ENCODE results near the gene PCARE. TPM values are rescaled to one million over a fixed set of nuclear protein-coding genes. Genes with fewer than 3 reads are reported as not detected.

PCARE gene
- total and polyA plus RNA-seq, 7 donors, result 0.02 to 1.0 (median 0.39) TPM

DNA sequence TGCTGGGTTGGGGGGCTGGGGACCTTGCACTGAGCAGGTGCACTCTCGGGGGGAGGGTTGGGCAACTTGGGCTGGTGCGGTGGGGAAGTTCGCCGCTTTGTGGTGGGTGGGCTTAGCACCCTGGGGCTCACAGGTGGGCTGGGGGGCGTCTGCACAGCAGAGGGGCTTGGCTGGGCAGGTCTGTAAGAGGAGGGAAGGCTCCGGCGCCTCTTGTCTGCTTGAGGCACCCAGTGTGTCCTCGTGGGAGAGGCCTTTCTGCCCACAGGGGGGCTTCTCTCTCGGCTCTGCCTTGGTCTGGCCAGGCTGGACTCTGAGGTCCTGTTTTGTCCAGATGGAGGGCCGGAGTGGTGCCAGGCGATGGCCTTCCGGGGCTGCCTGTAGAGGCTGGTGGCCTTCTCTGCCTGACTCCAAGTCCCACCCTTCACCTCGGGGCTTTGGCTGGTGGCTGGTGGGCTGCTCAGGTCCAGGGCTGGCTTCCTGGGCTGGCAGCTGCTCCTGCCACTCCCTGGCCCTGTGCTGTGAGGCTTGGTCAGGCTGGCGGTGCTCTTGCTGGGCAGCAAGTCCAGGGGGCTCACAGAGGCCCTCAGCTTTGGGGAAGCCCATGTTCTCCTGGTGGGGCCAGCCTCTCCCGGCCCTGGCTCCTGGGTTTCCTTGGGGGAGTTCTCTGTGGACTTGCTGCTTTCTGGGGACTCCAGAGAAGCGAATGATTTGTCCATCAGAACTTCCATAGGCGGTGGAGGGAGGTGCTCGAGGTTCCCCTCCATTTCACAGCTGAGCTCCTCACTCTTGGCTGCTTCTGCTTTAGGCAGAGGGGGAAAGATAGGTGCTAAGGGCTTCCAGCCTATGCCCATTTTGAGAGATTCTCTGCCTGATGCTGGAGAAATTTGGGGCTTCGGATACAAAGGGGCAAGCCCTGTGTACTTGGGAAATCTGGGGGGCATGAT is 3.0 kb downstream of the PCARE start:
- ATAC-seq, result no peak
- Histone ChIP-seq H3K4me1 (no peaks in the 10 kb centered on the region), H3K9me3 (no peaks in the 10 kb centered on the region), H3K4me3 (no peak overlapping the region), H3K27me3 (ENCODE audit: insufficient read depth in 3 of 3, low read length in 2 of 3) (no peaks in the 10 kb centered on the region), H3K27ac (no peak overlapping the region), H3K36me3 (ENCODE audit: insufficient read depth in 1 of 2, low read depth in 1 of 2) (no peaks in the 10 kb centered on the region)
- WGBS, 3 donors, result 81 to 86% (median 82%) methylated on average over 18 to 19 of the region's 19 CpGs
- DNase-seq, result no peak
- TF ChIP-seq, protein P1, sequence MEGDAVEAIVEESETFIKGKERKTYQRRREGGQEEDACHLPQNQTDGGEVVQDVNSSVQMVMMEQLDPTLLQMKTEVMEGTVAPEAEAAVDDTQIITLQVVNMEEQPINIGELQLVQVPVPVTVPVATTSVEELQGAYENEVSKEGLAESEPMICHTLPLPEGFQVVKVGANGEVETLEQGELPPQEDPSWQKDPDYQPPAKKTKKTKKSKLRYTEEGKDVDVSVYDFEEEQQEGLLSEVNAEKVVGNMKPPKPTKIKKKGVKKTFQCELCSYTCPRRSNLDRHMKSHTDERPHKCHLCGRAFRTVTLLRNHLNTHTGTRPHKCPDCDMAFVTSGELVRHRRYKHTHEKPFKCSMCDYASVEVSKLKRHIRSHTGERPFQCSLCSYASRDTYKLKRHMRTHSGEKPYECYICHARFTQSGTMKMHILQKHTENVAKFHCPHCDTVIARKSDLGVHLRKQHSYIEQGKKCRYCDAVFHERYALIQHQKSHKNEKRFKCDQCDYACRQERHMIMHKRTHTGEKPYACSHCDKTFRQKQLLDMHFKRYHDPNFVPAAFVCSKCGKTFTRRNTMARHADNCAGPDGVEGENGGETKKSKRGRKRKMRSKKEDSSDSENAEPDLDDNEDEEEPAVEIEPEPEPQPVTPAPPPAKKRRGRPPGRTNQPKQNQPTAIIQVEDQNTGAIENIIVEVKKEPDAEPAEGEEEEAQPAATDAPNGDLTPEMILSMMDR (IDR thresholded peaks at IDR 0.05), result no peak
- intact Hi-C loops (cut with DNase I), result no loop called here

DNA sequence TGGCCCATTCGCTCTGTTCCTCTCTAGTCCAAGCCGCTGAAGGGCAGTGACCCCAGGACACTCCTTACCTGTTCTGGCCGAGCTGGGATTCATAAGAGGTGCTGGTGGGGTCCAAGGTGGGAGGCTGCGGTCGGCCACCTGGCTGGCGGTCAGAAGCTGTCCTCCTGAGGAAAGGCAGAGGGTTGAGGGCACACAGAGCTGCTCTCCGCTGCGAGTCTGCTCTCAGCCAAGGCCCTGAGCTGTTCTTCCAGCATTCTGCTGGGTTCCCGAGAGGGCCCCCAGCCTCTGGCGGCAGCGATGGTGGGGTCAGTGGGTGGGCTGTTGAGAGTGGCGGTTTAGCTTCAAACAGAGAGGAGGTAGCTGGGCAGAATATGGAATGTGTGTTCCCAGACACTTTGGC is 3.8 kb downstream of the PCARE start:
- Histone ChIP-seq H3K4me1 (no peaks in the 10 kb centered on the region), H3K27me3 (ENCODE audit: insufficient read depth in 3 of 3, low read length in 2 of 3) (no peaks in the 10 kb centered on the region), H3K27ac (no peak overlapping the region), H3K4me3 (no peak overlapping the region), H3K36me3 (ENCODE audit: insufficient read depth in 1 of 2, low read depth in 1 of 2) (no peaks in the 10 kb centered on the region), H3K9me3 (no peaks in the 10 kb centered on the region)
- 86 to 92% (median 87%) methylated on average over 12 of the region's 12 CpGs for WGBS, 3 donors
- no peak for ATAC-seq
- TF ChIP-seq, protein P1 (IDR thresholded peaks at IDR 0.05), result no peak
- no peak for DNase-seq
- intact Hi-C loops (cut with DNase I), result no loop called here

DNA sequence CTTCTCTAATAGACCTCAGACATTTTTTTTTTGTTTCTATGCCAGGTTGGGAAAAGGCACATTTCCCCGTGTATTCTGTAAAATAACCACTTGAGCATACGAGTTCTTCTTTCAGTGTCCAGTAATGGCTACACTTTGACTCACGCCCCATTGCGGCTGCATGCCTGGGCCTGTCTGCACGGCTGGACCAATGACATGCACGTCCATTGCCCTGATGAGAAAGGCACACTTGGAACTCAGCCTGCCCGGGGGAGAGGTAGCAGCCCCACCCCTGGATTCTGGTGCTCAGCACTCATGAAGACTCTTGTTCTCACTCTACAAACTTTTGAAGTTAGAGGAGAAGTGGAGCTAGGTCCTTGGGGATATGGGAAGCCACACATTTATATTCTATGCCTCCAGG is 5.8 kb downstream of the PCARE start:
- Histone ChIP-seq H3K9me3 (no peaks in the 10 kb centered on the region), H3K27me3 (ENCODE audit: insufficient read depth in 3 of 3, low read length in 2 of 3) (no peaks in the 10 kb centered on the region), H3K4me1 (peaks cover 11% of the 10 kb centered on the region), H3K36me3 (ENCODE audit: insufficient read depth in 1 of 2, low read depth in 1 of 2) (no peaks in the 10 kb centered on the region), H3K4me3 (no peak overlapping the region), H3K27ac (no peak overlapping the region)
- intact Hi-C loops (cut with DNase I), result loop anchor here in 1 of 2 donors (5.0 kb wide), 1 partner anchor 44 kb away; no protein-coding TSS in a partner anchor
- no peak for ATAC-seq
- TF ChIP-seq, protein P1 (IDR thresholded peaks at IDR 0.05), result no peak
- no peak for DNase-seq
- WGBS, 3 donors, result 83 to 90% (median 85%) methylated on average over 7 of the region's 7 CpGs

DNA sequence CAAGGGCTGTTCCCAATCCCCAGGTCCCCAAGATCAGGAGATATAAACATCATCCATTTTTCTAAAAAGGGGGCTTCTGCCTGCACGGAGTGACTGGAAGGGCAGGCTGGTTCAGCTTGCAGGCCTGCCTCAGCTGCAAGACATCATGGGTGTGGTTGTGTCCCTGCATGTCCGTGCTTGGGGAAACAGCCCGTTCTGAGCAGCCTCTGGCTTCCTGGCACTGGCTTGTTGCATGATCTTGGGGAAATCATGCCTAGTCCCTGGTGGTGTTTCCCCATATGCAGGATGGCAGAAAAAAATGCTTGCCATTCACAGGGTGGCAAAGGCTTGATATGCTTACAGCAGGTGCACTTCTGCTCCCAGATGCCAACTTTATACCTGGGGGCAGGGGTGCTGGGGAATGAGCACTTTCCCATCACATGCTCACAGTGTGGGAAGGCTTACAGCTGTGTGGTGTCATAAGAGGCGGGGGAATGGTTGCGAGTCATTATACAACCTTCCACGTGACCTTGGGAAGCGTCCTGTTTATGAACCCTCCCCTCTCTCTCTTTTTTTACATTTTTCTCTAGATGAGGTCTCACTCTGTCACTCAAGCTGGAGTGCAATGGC is 7.2 kb downstream of the PCARE start:
- ATAC-seq, result peak in 1 of 4 donors; percentile 20
- intact Hi-C loops (cut with DNase I), result loop anchor here in 1 of 2 donors (5.0 kb wide), 1 partner anchor 45 kb away; no protein-coding TSS in a partner anchor
- no peaks in the 10 kb centered on the region for H3K36me3 ChIP-seq (ENCODE audit: insufficient read depth in 1 of 2, low read depth in 1 of 2)
- peaks cover 16% of the 10 kb centered on the region for H3K4me1 ChIP-seq
- no peak overlapping the region for H3K4me3 ChIP-seq
- H3K9me3 ChIP-seq, result no peaks in the 10 kb centered on the region
- H3K27me3 ChIP-seq (ENCODE audit: insufficient read depth in 3 of 3, low read length in 2 of 3), result no peaks in the 10 kb centered on the region
- no peak overlapping the region for H3K27ac ChIP-seq
- TF ChIP-seq, protein P1 (IDR thresholded peaks at IDR 0.05), result no peak
- no peak for DNase-seq
- WGBS, 3 donors, result 59 to 78% (median 76%) methylated on average over 7 of the region's 7 CpGs
